Activated CD4-positive, alpha-beta T cell treated with anti-CD3 and anti-CD28 coated beads for 48 hours (primary cell): ENCODE measurements around the gene LINGO3.

Source experiments
- DNase-seq: peaks from one replicate; pipeline ENCODE4 v3.0.0-alpha.2; 2020

The LINGO3 gene

DNA sequence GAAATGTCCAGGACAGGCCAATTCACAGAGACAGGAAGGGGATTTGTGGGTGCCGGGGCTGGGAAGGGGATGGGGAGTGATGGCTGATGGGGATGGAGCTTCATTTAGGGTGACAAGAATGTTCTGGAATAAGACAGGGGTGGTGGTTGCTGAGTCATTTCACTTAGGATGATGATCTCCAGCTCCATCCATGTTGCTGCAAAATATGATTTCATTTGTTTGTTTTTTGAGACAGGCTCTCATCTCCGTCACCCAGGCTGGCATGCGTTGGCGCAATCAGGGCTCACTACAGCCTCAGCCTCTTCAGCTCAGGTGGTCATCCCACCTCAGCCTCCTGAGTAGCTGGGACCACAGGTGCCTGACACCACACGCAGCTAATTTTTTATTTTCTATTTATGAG, 48.6 kb downstream of the LINGO3 start:
- DNase-seq, result no peak
